SK-N-MC (cell line): Measurements from ENCODE around the gene RDH5.

Source experiments
- EZH2 ChIP-seq: fragments of 200-600 bp; sonication (generic); IDR thresholded peaks from one replicate; pipeline ENCODE4 v1.6.1; 2017; ENCODE audit warnings: antibody characterized with exemption
- POLR2AphosphoS5 ChIP-seq: IDR thresholded peaks from 2 replicates; pipeline ENCODE4 v1.6.1; 2012; ENCODE audit warnings: mild to moderate bottlenecking, low read depth, low read length, borderline replicate concordance

DNA sequence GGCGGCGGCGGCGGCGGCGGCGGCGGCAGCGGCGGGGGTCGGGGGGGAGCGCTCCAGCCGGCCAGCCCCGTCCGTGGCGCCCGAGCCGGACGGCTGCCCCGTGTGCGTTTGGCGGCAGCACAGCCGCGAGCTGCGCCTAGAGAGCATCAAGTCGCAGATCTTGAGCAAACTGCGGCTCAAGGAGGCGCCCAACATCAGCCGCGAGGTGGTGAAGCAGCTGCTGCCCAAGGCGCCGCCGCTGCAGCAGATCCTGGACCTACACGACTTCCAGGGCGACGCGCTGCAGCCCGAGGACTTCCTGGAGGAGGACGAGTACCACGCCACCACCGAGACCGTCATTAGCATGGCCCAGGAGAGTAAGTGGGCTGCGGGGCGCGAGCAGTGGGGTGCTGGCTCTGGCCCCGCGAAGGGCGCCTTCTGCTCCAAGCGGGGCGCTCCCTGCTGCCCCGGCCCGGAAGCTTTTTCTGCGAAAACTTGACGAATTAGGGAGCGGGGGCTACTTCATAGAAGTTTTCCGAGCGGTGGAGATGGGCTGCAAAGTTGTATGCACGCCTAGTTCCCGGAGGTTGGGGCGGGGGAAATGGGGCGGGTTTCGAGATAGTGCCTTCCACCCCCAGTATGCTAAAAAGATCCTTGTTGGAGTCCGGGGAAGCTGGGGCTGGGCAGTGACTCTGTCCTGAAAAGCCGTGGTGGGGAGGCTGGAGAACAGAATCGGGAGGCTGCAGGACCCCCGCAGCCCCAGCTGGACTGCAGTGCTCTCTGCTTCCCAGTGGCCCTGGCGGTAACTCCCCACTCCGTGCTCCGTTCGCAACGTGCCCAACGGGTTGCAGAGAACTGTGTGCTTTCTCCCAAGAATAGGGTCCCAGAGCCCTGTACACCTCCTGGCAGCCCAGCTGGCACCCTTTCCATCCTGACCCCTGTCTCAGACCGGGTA lies 23.5 kb downstream of the RDH5 start:
- TF ChIP-seq EZH2 (no peak), POLR2AphosphoS5 (no peak)
